DMS79 treated with DMSO at 0.1 percent for 48 hours (cell line): Measurements from ENCODE around the gene ACVR2A.

ENCODE experiments used
- DNase-seq: peaks from one replicate; lab custom pipeline; 2025; lab: John Stamatoyannopoulos, UW

ACVR2A gene

GRCh38 chr2:147855316-147855715 is 10.5 kb downstream of the ACVR2A start:
- DNase-seq = no peak

- no peak for DNase-seq
Observed at GRCh38 chr2:147855977-147856376, 11.1 kb downstream of the ACVR2A start.

GRCh38 chr2:147860009-147860408 is 15.2 kb downstream of the ACVR2A start:
- DNase-seq = no peak

- no peak for DNase-seq
Observed at GRCh38 chr2:147862859-147863516, 18.2 kb downstream of the ACVR2A start.

- DNase-seq = no peak
Observed at GRCh38 chr2:147863835-147864234, 19.0 kb downstream of the ACVR2A start.

- no peak for DNase-seq
Observed at GRCh38 chr2:147865560-147865959, 20.7 kb downstream of the ACVR2A start.

- no peak for DNase-seq
Observed at GRCh38 chr2:147867050-147867449, 22.2 kb downstream of the ACVR2A start.

- DNase-seq = no peak
Observed at GRCh38 chr2:147869934-147870333, 25.1 kb downstream of the ACVR2A start.

- no peak for DNase-seq
Observed at GRCh38 chr2:147872967-147873366, 28.1 kb downstream of the ACVR2A start.

- DNase-seq = no peak
Observed at GRCh38 chr2:147873859-147874483, 29.1 kb downstream of the ACVR2A start.

GRCh38 chr2:147879846-147880245 is 35.0 kb downstream of the ACVR2A start:
- DNase-seq = no peak

- no peak for DNase-seq
Observed at GRCh38 chr2:147882631-147883030, 37.8 kb downstream of the ACVR2A start.

GRCh38 chr2:147884830-147885229 is 40.0 kb downstream of the ACVR2A start:
- DNase-seq = no peak

- no peak for DNase-seq
Observed at GRCh38 chr2:147886136-147886535, 41.3 kb downstream of the ACVR2A start.

- DNase-seq = no peak
Observed at GRCh38 chr2:147888680-147889079, 43.9 kb downstream of the ACVR2A start.

GRCh38 chr2:147904051-147904450 is 59.2 kb downstream of the ACVR2A start:
- DNase-seq = no peak

- no peak for DNase-seq
Observed at GRCh38 chr2:147909178-147909577, 64.3 kb downstream of the ACVR2A start.

- DNase-seq = peak; percentile 74
Observed at GRCh38 chr2:147910990-147911473, 66.2 kb downstream of the ACVR2A start.

GRCh38 chr2:147913701-147914480 is 69.1 kb downstream of the ACVR2A start:
- peak; percentile 55 for DNase-seq

GRCh38 chr2:147916067-147916466 is 71.2 kb downstream of the ACVR2A start:
- DNase-seq = no peak

- DNase-seq = no peak
Observed at GRCh38 chr2:147916723-147917122, 71.9 kb downstream of the ACVR2A start.

GRCh38 chr2:147917161-147917560 is 72.3 kb downstream of the ACVR2A start:
- no peak for DNase-seq

GRCh38 chr2:147923846-147924245 is 79.0 kb downstream of the ACVR2A start:
- no peak for DNase-seq
